HG03060 (cell line): ENCODE measurements around the gene PACSIN1.

Source experiments
- ATAC-seq: cut with Tn5 transposase; IDR thresholded peaks from one replicate; pipeline ENCODE4 v1.9.1; 2021; ENCODE audit warnings: low read depth, moderate number of reproducible peaks; ENCODE audit not compliant: unreplicated experiment

PACSIN1 gene, protein sequence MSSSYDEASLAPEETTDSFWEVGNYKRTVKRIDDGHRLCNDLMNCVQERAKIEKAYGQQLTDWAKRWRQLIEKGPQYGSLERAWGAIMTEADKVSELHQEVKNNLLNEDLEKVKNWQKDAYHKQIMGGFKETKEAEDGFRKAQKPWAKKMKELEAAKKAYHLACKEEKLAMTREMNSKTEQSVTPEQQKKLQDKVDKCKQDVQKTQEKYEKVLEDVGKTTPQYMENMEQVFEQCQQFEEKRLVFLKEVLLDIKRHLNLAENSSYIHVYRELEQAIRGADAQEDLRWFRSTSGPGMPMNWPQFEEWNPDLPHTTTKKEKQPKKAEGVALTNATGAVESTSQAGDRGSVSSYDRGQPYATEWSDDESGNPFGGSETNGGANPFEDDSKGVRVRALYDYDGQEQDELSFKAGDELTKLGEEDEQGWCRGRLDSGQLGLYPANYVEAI

DNA sequence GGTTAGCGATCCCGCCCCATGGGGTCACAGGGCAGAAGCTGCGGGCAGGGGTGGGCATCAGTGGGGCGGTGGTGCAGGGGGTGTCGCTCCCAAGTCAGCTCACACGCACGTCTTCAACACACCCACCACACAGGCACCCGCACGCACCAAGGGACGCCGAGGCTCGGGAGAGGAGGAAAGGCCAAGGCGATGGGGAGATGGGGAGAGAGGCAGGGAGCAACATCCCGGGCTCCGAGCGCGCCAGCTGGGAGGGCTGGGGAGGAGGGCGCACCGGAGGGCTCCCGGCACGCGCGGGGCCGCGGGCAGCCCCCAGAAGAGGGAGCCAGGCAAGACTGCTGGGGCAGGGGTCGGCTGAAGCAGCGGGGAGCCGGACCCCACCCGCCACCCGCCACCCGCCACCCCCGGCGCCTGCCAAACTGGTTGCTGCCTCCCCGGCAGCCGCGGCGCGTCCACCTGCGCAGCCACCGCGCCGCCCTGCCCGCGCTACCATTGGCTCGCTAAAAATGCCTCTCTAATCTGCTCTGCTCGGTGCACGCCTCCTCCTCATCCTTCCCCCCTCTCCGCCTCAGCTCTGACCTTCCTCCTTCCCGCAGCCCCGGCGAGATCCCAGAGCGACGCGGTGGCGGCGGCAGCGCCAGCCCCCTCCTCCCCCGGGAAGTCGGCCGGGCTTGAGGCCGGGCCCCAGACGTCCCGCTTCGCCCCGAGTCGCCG, at the start of gene PACSIN1:
Gene PACSIN1 (plus strand): TSS at position 546 of the 711 bp plus-strand sequence. CDS start 60,230 bp downstream, outside the sequence.
- no peak for ATAC-seq

- no peak for ATAC-seq
Observed at GRCh38 chr6:34416877-34417371, 49.0 kb upstream of the PACSIN1 start.

- ATAC-seq, result no peak
Observed at GRCh38 chr6:34418367-34418766, 47.5 kb upstream of the PACSIN1 start.

GRCh38 chr6:34423254-34423653, 42.6 kb upstream of the PACSIN1 start:
- no peak for ATAC-seq

DNA sequence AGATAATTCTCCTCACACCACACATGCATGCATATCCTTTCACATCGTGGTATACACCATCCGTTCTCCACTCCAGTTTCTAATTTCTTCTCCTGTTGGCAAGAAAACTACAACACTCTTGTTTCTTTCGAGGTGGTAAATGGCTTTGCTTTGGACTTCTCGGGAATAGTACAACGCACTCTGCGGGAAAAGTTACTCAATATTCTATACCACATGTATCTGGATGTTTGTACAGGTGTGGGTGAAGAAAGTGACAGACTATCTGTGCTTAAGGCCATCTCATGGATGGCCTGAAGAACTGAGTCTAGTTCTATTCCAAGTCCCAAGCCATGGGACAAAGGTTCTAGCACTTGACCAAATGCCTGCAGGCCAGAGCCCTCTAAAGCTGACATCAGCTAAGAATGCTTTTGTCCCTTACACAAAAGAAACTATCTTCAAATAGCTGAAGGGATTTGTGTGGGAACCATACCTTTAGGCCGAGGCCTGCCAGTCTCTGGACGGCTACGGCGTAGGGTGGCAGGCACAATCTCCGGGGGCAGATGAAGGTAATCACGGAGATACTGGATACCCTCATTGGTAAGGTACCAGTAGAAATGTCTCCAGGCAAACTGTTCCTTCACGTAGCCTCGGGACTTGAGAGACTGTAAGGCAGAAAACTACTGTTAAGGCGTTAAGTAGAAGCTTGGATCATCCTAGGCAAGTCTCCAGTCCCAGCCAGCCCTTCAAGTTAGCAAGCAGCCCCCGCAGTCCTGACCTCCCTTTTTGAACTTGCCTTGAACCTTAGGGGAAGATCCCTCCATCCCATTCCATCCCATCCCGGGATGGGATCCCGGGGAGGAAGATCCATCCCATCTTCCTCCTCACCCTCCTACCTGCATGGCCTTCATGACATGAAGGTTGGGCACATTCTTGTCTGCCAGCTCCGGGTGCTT, 41.4 kb upstream of the PACSIN1 start:
- ATAC-seq, result no peak

GRCh38 chr6:34425132-34425497, 40.8 kb upstream of the PACSIN1 start:
- no peak for ATAC-seq

GRCh38 chr6:34425498-34426410, 40.1 kb upstream of the PACSIN1 start, which contains the start of gene RPS10:
RPS10 (minus strand) TSS chr6:34426069; CDS start chr6:34425221, 848 bp downstream.
- ATAC-seq, result no peak

- ATAC-seq, result no peak
Observed at GRCh38 chr6:34435916-34436315, 30.0 kb upstream of the PACSIN1 start.

DNA sequence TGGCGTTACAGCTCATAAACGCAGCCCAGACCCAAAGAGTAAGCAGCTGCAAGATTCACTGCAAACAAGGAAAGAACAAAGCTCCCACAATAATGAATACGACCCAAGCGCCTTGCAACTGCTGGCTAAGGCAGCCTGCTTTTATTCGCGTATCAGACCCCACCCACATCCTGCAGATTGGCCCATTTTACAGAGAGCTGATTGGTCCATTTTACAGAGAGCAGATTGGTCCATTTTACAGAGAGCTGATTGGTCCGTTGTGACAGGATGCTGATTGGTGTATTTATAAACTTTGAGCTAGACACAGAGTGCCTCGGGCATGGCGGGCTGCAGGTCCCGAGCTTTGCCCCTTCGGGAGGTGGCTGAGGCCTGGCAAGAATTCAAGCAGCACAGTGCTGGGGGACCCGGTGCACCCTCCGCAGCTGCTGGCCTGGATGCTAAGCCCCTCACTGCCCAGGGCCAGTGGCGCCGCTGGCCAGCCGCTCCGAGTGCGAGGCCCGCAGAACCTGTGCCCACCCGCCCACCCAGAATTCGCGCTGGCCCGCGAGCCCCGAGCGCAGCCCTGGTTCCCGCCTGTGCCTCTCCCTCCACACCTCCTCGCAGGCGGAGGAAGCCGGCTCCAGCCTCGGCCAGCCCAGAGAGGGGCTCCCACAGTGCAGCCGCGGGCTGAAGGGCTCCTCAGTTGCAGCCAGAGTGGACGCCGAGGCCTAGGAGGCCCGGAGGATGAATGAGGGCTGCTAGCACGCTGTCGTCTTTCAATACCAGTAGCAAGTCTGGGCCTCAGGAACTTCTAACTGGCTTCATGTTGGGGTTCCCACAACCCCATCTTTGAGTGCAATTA, 28.9 kb upstream of the PACSIN1 start:
- no peak for ATAC-seq

DNA sequence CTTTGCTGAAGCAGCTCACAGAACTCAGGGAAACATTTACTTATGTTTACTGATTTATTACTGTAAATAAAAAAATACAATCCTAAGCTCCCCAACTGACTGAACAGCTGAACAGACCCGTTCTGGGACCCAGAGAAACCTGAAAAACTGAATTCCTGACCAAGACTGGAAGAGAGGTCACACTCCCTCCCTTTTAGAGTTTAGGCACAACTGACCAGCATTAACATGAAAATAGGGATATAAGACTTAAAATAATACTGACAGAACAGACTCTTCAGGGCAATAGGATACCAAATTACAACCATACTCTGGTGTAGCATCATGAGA, 28.3 kb upstream of the PACSIN1 start:
- ATAC-seq, result no peak

GRCh38 chr6:34438705-34439104, 27.2 kb upstream of the PACSIN1 start:
- ATAC-seq, result no peak

DNA sequence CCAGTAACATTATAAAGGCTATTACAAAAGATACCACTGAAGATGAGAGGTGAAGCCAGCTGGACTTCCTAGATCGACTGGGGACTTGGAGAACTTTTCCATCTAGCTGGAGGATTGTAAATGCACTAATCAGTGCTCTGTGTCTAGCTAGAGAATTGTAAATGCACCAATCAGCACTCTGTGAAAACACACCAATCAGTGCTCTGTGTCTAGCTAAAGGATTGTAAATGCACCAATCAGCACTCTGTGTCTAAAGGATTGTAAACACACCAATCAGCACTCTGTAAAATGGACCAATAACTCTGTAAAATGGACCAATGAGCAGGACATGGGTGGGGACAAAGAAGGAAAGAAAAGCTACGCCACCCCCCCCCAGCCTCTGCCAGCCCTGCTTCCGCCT, 26.4 kb upstream of the PACSIN1 start:
- no peak for ATAC-seq

DNA sequence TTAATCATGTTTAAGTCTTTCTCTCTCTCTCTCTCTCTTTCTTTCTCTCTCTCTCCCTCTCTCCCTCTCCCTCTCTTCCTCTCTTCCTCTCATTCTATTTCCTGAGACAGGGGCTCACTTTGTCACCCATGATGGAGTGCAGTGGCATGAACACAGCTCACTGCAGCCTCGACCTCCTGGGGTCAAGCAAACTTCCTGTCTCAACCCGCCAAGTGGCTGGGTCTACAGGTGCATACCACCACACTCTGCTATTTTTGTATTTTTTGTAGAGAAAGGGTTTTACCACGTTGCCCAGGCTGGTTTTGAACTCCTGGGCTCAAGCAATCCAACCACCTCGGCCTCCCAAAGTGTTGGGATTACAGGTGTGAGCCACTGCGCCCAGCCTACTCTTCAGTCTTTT, 24.4 kb upstream of the PACSIN1 start:
- no peak for ATAC-seq

DNA sequence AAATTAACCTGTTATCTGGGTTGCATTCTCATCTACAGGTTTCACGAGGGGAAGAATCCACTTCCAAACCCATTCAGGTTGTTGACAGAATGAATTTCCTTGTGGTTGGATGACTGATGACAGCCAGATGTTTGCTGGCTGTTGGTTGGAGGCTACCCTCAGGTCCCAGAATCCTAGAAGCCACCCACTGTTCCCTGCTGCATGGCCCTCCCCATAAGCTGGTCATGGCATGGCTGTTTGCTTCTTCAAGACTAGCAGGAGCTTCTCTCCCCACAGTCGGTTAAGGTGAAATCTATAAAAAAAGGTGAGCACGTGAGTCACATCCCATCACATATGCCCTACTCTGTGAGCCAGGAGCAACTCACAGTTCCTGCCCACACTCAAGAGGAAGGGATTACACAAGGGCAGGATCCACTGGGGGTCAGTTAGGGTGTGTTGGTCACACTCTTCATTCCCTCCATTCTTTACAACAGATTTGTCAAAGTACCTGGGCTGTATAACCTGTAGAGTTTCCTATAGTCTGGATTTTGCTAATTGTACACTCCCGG, 20.5 kb upstream of the PACSIN1 start:
- ATAC-seq, result no peak

GRCh38 chr6:34447386-34447785, 18.5 kb upstream of the PACSIN1 start:
- ATAC-seq, result no peak

DNA sequence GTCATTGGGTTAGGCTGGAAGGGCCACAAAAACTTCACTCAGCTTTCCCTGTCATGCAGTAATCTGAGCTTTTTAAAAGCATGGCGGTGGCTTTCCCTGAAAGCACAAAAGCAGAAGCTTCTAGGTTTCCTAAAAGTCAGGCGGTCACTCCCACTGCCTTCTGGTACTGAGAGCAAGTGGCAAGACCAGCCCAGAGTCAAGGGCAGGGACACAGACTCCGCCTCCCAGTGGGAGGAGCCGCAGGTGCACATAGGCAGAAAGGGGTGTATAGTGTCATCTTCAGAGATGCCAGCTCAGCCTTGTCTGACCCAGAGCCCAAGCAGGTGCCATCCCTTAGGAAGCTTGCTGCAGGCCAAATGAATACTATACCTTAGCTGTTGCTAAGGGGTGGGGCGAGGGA, 18.0 kb upstream of the PACSIN1 start:
- ATAC-seq, result no peak

DNA sequence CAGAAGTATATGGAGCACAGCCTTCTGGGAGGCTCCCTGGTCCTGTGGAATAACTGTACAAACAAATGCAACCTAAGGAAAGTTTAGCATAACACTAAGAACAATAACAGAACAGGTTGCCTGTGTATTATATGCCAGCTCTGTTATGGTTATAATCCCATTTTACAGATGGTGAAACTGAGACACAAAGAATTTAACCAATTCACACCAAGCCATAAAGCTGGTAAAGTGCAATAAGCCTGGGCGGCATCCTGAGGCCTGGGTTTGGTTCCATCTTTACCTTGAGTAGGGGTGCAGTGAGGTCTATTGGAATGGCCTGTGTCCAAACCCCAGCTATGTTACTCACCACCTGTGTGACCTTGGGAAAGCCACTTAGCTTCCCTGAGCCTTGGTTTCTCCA, 14.7 kb upstream of the PACSIN1 start:
- no peak for ATAC-seq

- ATAC-seq, result no peak
Observed at GRCh38 chr6:34455831-34456230, 10.0 kb upstream of the PACSIN1 start.

GRCh38 chr6:34457382-34457741, 8.5 kb upstream of the PACSIN1 start:
- ATAC-seq, result no peak
